HepG2 (cell line): Measurements from ENCODE around the gene OSBPL9. TPM values are rescaled to one million over a fixed set of nuclear protein-coding genes. Genes with fewer than 3 reads are reported as not detected.

ENCODE experiments used
- ATAC-seq: fragments of 200-7000 bp; cut with Tn5 transposase; 3 replicates; pipeline ENCODE4 v1.9.1; 2020; ENCODE audit warnings: mild to moderate bottlenecking, moderate library complexity
- BruUV-seq: library from RNA; stranded (reverse); fragments of 400-500 nt; replicated peaks from 2 replicates; lab custom pipeline; 2021; lab: Mats Ljungman, UMichigan
- CTCF ChIA-PET: fragments of 300-600 bp; formaldehyde crosslinking; extraction: SDS; loops from one replicate; lab custom pipeline; 2021; ENCODE audit warnings: low total read pairs, inconsistent platforms, low intra/inter-chr PET ratio; lab: Yijun Ruan, JAX
- POLR2A ChIA-PET: fragments of 350-600 bp; sonication (Branson Sonifier 250); formaldehyde crosslinking; loops from one replicate; lab custom pipeline; 2020; ENCODE audit warnings: antibody characterized with exemption, inconsistent platforms; lab: Yijun Ruan, JAX
- DNase-seq: peaks from one replicate; pipeline ENCODE4 v3.0.0-alpha.2; 2015; ENCODE audit warnings: low spot score
- FAIRE-seq: peaks from 3 replicates; lab custom pipeline; 2011; peaks lifted over from hg19 to GRCh38; lab: Jason Lieb, UNC
- H2AFZ ChIP-seq: one replicate; pipeline ENCODE4 v1.6.1; 2011; ENCODE audit warnings: low read length, inconsistent platforms
- H3K27ac ChIP-seq: fragments of 300-600 bp; 3 replicates; pipeline ENCODE4 v1.8.0; 2011; ENCODE audit warnings: mixed run types, mild to moderate bottlenecking, mixed read lengths, low read length, inconsistent platforms; ENCODE audit not compliant: insufficient read depth; ENCODE audit errors: extremely low read length
- H3K27me3 ChIP-seq, 2 experiments: fragments of 200-600 bp in 1 of 2; 2 replicates in 1 of 2; 3 replicates in 1 of 2; pipeline versions ENCODE4 v1.6.0 to v1.8.0; 2011; ENCODE audit warnings: low read length in 2 of 2, mild to moderate bottlenecking in 2 of 2, moderate library complexity in 2 of 2, inconsistent platforms in 1 of 2; ENCODE audit not compliant: insufficient read depth in 2 of 2, control insufficient read depth in 1 of 2
- H3K36me3 ChIP-seq, 2 experiments: fragments of 200-600 bp in 1 of 2; replicated peaks in 1 of 2; 2 replicates in 1 of 2; 3 replicates in 1 of 2; pipeline versions ENCODE4 v1.5.1 to v1.8.0; 2011; ENCODE audit warnings: low read length in 2 of 2, inconsistent platforms in 1 of 2; ENCODE audit not compliant: insufficient read depth in 2 of 2, control insufficient read depth in 1 of 2
- H3K4me1 ChIP-seq: 2 replicates; pipeline ENCODE4 v1.5.1; 2012; ENCODE audit warnings: low read length, inconsistent platforms; ENCODE audit not compliant: insufficient read depth
- H3K4me2 ChIP-seq: 2 replicates; pipeline ENCODE4 v1.6.0; 2011; ENCODE audit warnings: low read depth, low read length, inconsistent platforms
- H3K4me3 ChIP-seq, 3 experiments: fragments of 200-600 bp in 1 of 3; sonication (generic), shearing (Covaris generic) in 1 of 3; replicated peaks in 1 of 3; 2 replicates each; pipeline ENCODE4 v1.5.1; 2011 to 2016; ENCODE audit warnings: low read length in 3 of 3, inconsistent platforms in 2 of 3, low read depth in 2 of 3, mild to moderate bottlenecking in 2 of 3, control low read depth in 1 of 3, mixed read lengths in 1 of 3; ENCODE audit not compliant: insufficient read depth in 1 of 3
- H3K79me2 ChIP-seq: one replicate; pipeline ENCODE4 v1.6.1; 2011; ENCODE audit warnings: low read length, inconsistent platforms; ENCODE audit not compliant: insufficient read depth
- H3K9ac ChIP-seq: 2 replicates; pipeline ENCODE4 v1.6.0; 2011; ENCODE audit warnings: mild to moderate bottlenecking, low read depth, low read length, inconsistent platforms; ENCODE audit not compliant: insufficient read depth
- H3K9me3 ChIP-seq: 2 replicates; pipeline ENCODE4 v1.5.1; 2012; ENCODE audit warnings: mild to moderate bottlenecking, low read length
- H4K20me1 ChIP-seq: 2 replicates; pipeline ENCODE4 v1.6.0; 2011; ENCODE audit warnings: inconsistent platforms, mild to moderate bottlenecking, low read length, moderate library complexity; ENCODE audit not compliant: insufficient read depth
- MAZ ChIP-seq, 2 experiments: sonication (generic) in 1 of 2; formaldehyde crosslinking in 1 of 2; IDR thresholded peaks; 2 replicates each; pipeline versions ENCODE4 v1.5.0 to v1.6.1; 2012 to 2020; ENCODE audit warnings: low read depth in 2 of 2, mild to moderate bottlenecking in 2 of 2, borderline replicate concordance in 1 of 2, improper control_type of control experiment in 1 of 2, low read length in 1 of 2, missing genetic modification reagents in 1 of 2, moderate library complexity in 1 of 2
- MLX ChIP-seq: IDR thresholded peaks from 2 replicates; pipeline ENCODE4 v1.6.1; 2016
- SRF ChIP-seq: IDR thresholded peaks from 2 replicates; pipeline ENCODE4 v1.6.1; 2011; ENCODE audit warnings: mild to moderate bottlenecking, low read depth, low read length, moderate library complexity
- WGBS: methylation state at CpG from one replicate; pipeline ENCODE4 v1.1.6; 2017; ENCODE audit warnings: low lambda C conversion rate; 5-methylcytosine and 5-hydroxymethylcytosine counted together
- in situ Hi-C: cut with HindIII; loops from 2 replicates; pipeline ENCODE4 v1.10.0; 2017; ENCODE audit warnings: low pct_unique_long_range_greater_than_20kb; ENCODE audit not compliant: extremely low pct_ligation_motif_present
- intact Hi-C: fragments of 100-400 bp; cut with micrococcal nuclease; formaldehyde crosslinking; loops from one replicate; pipeline ENCODE4 v1.10.0; 2022; ENCODE audit not compliant: unreplicated experiment
- polyA plus RNA-seq, 8 experiments: library from polyadenylated mRNA; depleted of rRNA in 3 of 8; stranded (reverse) in 7 of 8; unstranded in 1 of 8; fragments of >200 nt; fragmentation: Illumina TruSeq in 4 of 8; extraction: Trizol in 4 of 8; gene quantifications; 2 replicates each; pipeline versions ENCODE4 v1.2.1 to v1.2.3, GENCODE V29; 2011 to 2016; ENCODE audit warnings: low read depth in 4 of 8, missing spikeins in 1 of 8, mixed read lengths in 1 of 8; ENCODE audit not compliant: insufficient read depth in 1 of 8
- total RNA-seq, 5 experiments: library from RNA; depleted of rRNA; stranded (reverse); fragments of >200 nt; fragmentation: Illumina TruSeq; extraction: Trizol; gene quantifications; 2 replicates each; pipeline ENCODE4 v1.2.3, GENCODE V29; 2016; ENCODE audit warnings: low read depth in 1 of 5

OSBPL9 gene
- total and polyA plus RNA-seq, 2 of the 13 experiments (the other 11 are each of a cell fraction or from before 2014, with no cell fraction given): 83.6 to 142 TPM

- Histone ChIP-seq H4K20me1 (no peaks in the 10 kb centered on the region), H3K4me3 (no peak overlapping the region), H3K27me3 (no peaks in the 10 kb centered on the region), H3K27ac (no peak overlapping the region), H3K4me1 (peaks cover 21% of the 10 kb centered on the region), H2AFZ (no peak overlapping the region), H3K79me2 (peaks cover 2% of the 10 kb centered on the region)
- intact Hi-C loops: no loop called here
- no peak for FAIRE-seq
- TF ChIP-seq SRF (0 out of 2 replicates have a peak, but pooled peaks have one; percentile 20), MLX (CRISPR knock-in tag) (no peak)
- TF ChIP-seq, all 625 proteins: peak for 1
- WGBS: 94% methylated on average over 4 of the region's 4 CpGs
- in situ Hi-C loops: no loop called here
- ChIA-PET CTCF (no interaction called here), POLR2A (no interaction called here)
- DNase-seq (no peak), ATAC-seq (no peak)
- Histone ChIP-seq H3K4me2 (no peak overlapping the region), H3K9ac (no peak overlapping the region), H3K9me3 (no peaks in the 10 kb centered on the region), H3K36me3 (0 out of 5 replicates have a peak, but pooled peaks cover 0 to 5% of the 10 kb centered on the region in 2 experiments)
- no TSS peak for BruUV-seq
Observed at GRCh38 chr1:51671527-51672325, 54.8 kb downstream of the OSBPL9 start.

- FAIRE-seq (no peak), DNase-seq (no peak)
- in situ Hi-C loops (no loop called here), intact Hi-C loops (no loop called here)
- Histone ChIP-seq H3K36me3 (0 out of 5 replicates have a peak, but pooled peaks cover 0 to 5% of the 10 kb centered on the region in 2 experiments), H4K20me1 (no peaks in the 10 kb centered on the region), H3K4me2 (no peak overlapping the region), H3K27ac (no peak overlapping the region), H3K27me3 (no peaks in the 10 kb centered on the region), H2AFZ (no peak overlapping the region), H3K9me3 (no peaks in the 10 kb centered on the region), H3K4me1 (peaks cover 21% of the 10 kb centered on the region), H3K4me3 (no peak overlapping the region), H3K79me2 (peaks cover 4% of the 10 kb centered on the region), H3K9ac (no peak overlapping the region)
- POLR2A ChIA-PET: no interaction called here
- CTCF ChIA-PET: no interaction called here
- BruUV-seq: no TSS peak
- TF ChIP-seq MAZ (IDR thresholded peaks at IDR 0.05; ENCODE audit: borderline replicate concordance, low read depth, low read length) (no peak), MAZ (CRISPR knock-in tag; IDR thresholded peaks at IDR 0.05; ENCODE audit: low read depth) (no peak)
- TF ChIP-seq, all 625 proteins: peak for 0
- 98% methylated on average over 1 of the region's 1 CpG for WGBS
- no peak for ATAC-seq
Observed at GRCh38 chr1:51673279-51673678, 56.4 kb downstream of the OSBPL9 start.
